Activated CD8-positive, alpha-beta T cell treated with anti-CD3 and anti-CD28 coated beads for 36 hours (primary cell): ENCODE data around the gene GAB1. TPM values are rescaled to one million over a fixed set of nuclear protein-coding genes. Genes with fewer than 3 reads are reported as not detected.

Experiments
- ATAC-seq: fragments of 200-7000 bp; cut with Tn5 transposase; one replicate; pipeline ENCODE4 v1.10.0; 2021; ENCODE audit warnings: mild to moderate bottlenecking, moderate library complexity
- CTCF ChIA-PET: fragments of 350-600 bp; sonication (Branson Sonifier 250); formaldehyde crosslinking; loops from one replicate; lab custom pipeline; 2021; ENCODE audit warnings: antibody characterized with exemption; lab: Charles Lee
- POLR2A ChIA-PET: fragments of 350-600 bp; sonication (Branson Sonifier 250); formaldehyde crosslinking; loops from one replicate; lab custom pipeline; 2021; ENCODE audit warnings: antibody characterized with exemption; lab: Charles Lee
- DNase-seq: peaks from one replicate; pipeline ENCODE4 v3.0.0-alpha.2; 2020
- H3K27ac Mint-ChIP-seq: one replicate; pipeline ENCODE4 v1.8.0; 2021; ENCODE audit warnings: mild to moderate bottlenecking, mixed read lengths
- H3K27me3 Mint-ChIP-seq: one replicate; pipeline ENCODE4 v1.8.0; 2021; ENCODE audit warnings: mixed read lengths
- H3K36me3 Mint-ChIP-seq: one replicate; pipeline ENCODE4 v1.8.0; 2021; ENCODE audit warnings: low read depth, mixed read lengths
- H3K4me1 Mint-ChIP-seq: one replicate; pipeline ENCODE4 v1.8.0; 2021; ENCODE audit warnings: low read depth, mixed read lengths
- H3K4me3 Mint-ChIP-seq: one replicate; pipeline ENCODE4 v1.8.0; 2021; ENCODE audit warnings: mild to moderate bottlenecking, moderate library complexity, mixed read lengths
- H3K9me3 Mint-ChIP-seq: one replicate; pipeline ENCODE4 v1.8.0; 2021; ENCODE audit warnings: mixed read lengths
- intact Hi-C: fragments of 100-400 bp; cut with micrococcal nuclease; formaldehyde crosslinking; loops from one replicate; pipeline ENCODE4 v1.10.0; 2022
- total RNA-seq, 2 experiments: library from RNA; stranded (reverse); gene quantifications; one replicate each; pipeline ENCODE4 v1.2.3, GENCODE V29; 2021
- TF ChIP-seq, protein P1 (sequence below): fragments of 200-600 bp; IDR thresholded peaks from one replicate; pipeline ENCODE4 v1.8.0; 2022; ENCODE audit warnings: antibody characterized with exemption, mild to moderate bottlenecking

Gene GAB1
- total RNA-seq, 2 experiments from 2014 or later, result 0.20 to 0.34 TPM

DNA sequence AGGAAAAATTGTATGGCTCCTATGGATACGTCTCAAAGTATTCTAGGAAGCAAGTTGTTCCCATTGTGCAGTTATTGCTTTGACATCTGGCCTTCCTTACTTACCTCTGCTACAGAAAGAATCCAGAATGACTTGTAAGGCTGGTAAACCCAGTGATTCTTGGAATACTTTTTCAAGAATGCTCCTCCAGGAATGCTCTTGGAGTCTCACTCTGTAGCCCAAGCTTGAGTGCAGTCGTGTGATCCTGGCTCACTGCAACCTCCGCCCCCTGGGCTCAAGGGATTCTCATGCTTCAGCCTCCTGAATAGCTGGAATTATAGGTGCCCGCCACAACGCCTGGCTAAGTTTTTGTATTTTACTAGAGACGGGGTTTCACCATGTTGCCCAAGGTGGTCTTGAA is 38.1 kb downstream of the GAB1 start:
- intact Hi-C loops, result no loop called here
- no peak overlapping the region for H3K4me3 Mint-ChIP-seq
- CTCF ChIA-PET, result no interaction called here
- ATAC-seq (no peak), DNase-seq (no peak)
- no peak overlapping the region for H3K27ac Mint-ChIP-seq
- POLR2A ChIA-PET, result no interaction called here
- no peaks in the 10 kb centered on the region for H3K4me1 Mint-ChIP-seq
- TF ChIP-seq, protein P1, sequence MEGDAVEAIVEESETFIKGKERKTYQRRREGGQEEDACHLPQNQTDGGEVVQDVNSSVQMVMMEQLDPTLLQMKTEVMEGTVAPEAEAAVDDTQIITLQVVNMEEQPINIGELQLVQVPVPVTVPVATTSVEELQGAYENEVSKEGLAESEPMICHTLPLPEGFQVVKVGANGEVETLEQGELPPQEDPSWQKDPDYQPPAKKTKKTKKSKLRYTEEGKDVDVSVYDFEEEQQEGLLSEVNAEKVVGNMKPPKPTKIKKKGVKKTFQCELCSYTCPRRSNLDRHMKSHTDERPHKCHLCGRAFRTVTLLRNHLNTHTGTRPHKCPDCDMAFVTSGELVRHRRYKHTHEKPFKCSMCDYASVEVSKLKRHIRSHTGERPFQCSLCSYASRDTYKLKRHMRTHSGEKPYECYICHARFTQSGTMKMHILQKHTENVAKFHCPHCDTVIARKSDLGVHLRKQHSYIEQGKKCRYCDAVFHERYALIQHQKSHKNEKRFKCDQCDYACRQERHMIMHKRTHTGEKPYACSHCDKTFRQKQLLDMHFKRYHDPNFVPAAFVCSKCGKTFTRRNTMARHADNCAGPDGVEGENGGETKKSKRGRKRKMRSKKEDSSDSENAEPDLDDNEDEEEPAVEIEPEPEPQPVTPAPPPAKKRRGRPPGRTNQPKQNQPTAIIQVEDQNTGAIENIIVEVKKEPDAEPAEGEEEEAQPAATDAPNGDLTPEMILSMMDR, result no peak
- H3K36me3 Mint-ChIP-seq, result no peaks in the 10 kb centered on the region
- H3K9me3 Mint-ChIP-seq, result no peaks in the 10 kb centered on the region
- peaks cover 4% of the 10 kb centered on the region for H3K27me3 Mint-ChIP-seq

DNA sequence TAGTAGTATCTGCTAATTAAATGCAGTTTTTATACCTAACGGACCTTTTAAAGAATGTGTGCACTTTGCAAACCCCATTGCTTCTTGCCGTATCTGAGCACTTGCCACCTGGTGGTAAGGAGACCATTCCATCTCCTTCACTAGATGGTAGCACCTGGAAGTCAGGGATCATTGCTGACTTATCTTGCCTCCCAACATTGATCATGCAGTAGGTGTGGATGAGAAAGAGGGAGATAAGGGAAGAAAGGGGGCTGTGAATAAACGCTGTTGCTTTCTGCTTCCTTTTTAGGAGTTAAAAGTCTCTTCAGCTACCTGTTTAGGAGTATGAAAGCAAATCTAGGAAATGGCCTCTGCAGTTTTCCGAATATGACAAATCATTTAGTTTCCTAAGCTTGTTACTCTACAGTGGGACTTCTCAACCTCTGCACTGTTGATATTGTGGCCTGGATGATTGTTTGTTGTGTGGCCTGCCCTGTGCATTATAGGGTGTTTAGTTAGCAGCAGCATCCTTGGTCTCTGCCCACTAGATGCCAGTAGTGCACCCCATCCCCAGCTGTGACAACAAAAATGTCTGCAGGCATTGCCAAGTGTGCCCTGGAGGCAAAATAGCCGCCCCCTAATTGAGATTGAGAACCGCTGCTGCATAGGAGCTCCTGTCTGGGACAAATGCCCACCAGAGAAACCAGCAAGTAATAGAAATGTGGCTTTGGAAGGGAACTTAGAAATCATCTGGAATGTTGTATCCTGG is 38.8 kb downstream of the GAB1 start:
- POLR2A ChIA-PET, result no interaction called here
- CTCF ChIA-PET, result no interaction called here
- Mint-ChIP-seq H3K27me3 (peaks cover 3% of the 10 kb centered on the region), H3K27ac (no peak overlapping the region), H3K4me3 (no peak overlapping the region), H3K9me3 (no peaks in the 10 kb centered on the region), H3K36me3 (no peaks in the 10 kb centered on the region), H3K4me1 (no peaks in the 10 kb centered on the region)
- intact Hi-C loops, result no loop called here
- DNase-seq, result peak; percentile 23
- TF ChIP-seq, protein P1, result no peak
- peak; percentile 56 for ATAC-seq

DNA sequence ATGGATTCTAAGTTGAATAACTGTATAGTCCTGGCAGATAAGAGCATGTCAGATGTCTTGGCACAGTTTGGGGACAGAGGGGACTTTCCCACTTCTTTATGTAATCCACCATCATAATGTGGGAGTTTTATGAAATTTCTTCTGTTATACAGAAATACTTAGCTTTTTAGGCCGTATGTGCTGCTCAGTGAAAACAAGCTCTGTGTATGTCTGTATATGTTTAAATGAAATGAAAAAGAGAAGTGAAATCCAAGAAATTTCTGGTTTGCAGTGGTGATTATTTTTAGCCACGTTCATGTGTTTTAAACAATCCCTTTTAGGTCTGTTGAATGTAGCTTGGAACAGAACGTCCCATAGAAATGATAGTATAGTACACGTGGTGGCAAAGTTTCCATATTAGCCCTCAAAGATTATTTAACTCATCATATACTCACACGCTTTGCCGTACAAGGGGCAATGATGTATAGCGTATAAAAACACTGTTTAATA is 41.0 kb downstream of the GAB1 start:
- ATAC-seq (no peak), DNase-seq (no peak)
- H3K36me3 Mint-ChIP-seq, result no peaks in the 10 kb centered on the region
- H3K27me3 Mint-ChIP-seq, result peaks cover 6% of the 10 kb centered on the region
- TF ChIP-seq, protein P1, result no peak
- no peak overlapping the region for H3K27ac Mint-ChIP-seq
- H3K4me1 Mint-ChIP-seq, result no peaks in the 10 kb centered on the region
- intact Hi-C loops, result no loop called here
- ChIA-PET CTCF (no interaction called here), POLR2A (no interaction called here)
- H3K9me3 Mint-ChIP-seq, result no peaks in the 10 kb centered on the region
- no peak overlapping the region for H3K4me3 Mint-ChIP-seq

DNA sequence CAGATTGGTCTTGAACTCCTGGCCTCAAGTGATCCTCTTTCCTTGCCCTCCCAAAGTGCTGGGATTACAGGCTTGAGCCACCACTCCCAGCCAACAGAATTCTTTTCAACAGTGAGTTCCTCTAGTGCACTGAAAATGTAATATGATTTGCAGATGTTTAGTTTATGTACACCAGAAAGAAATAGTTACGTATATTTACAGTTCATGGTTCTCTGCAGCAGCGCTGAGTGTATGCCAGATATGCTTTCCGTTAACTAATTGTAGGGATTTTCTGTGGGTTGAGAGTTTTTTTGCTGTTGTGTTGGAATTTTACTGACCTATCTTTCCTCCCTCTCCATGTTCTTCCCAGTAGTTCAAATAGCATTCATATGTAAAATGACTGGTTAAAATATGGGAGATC is 44.0 kb downstream of the GAB1 start:
- Mint-ChIP-seq H3K27me3 (peaks cover 3% of the 10 kb centered on the region), H3K9me3 (no peaks in the 10 kb centered on the region), H3K27ac (no peak overlapping the region), H3K4me3 (no peak overlapping the region), H3K4me1 (no peaks in the 10 kb centered on the region), H3K36me3 (no peaks in the 10 kb centered on the region)
- no peak for ATAC-seq
- TF ChIP-seq, protein P1, result no peak
- intact Hi-C loops, result no loop called here
- ChIA-PET POLR2A (no interaction called here), CTCF (no interaction called here)
- no peak for DNase-seq
